ENCODE results near the gene CRB3.

The CRB3 gene

GRCh38 chr19:6440905-6441304 lies 23.2 kb upstream of the CRB3 start:
- Histone ChIP-seq H3K27me3 (ENCODE audit: insufficient read depth, insufficient read length) (no peaks in the 10 kb centered on the region), H3K9me3 (ENCODE audit: insufficient read depth, low read length) (0 out of 2 replicates have a peak, but pooled peaks cover 3% of the 10 kb centered on the region), H3K9ac (ENCODE audit: insufficient read length, low read depth) (no peak overlapping the region), H3K4me1 (ENCODE audit: insufficient read depth, insufficient read length) (no peaks in the 10 kb centered on the region), H3K4me3 (ENCODE audit: insufficient read length, low read depth) (no peak overlapping the region), H3K36me3 (ENCODE audit: insufficient read depth, insufficient read length, low read length) (no peaks in the 10 kb centered on the region)
- no peak for DNase-seq (ENCODE audit: low read depth, low spot score)
- no peak for TF ChIP-seq SUZ12 (IDR thresholded peaks at IDR 0.05; ENCODE audit: extremely low read depth, insufficient read depth, insufficient read length)
- no peak for TF ChIP-seq ZNF274 (IDR thresholded peaks at IDR 0.05; ENCODE audit: low read depth, low read length)
- no peak for TF ChIP-seq YY1 (IDR thresholded peaks at IDR 0.05; ENCODE audit: insufficient read depth, insufficient read length)

GRCh38 chr19:6442087-6442688 lies 21.9 kb upstream of the CRB3 start:
- H3K4me1 ChIP-seq (ENCODE audit: insufficient read depth, insufficient read length), result no peaks in the 10 kb centered on the region
- H3K4me3 ChIP-seq (ENCODE audit: insufficient read length, low read depth), result no peak overlapping the region
- 0 out of 2 replicates have a peak, but pooled peaks cover 3% of the 10 kb centered on the region for H3K9me3 ChIP-seq (ENCODE audit: insufficient read depth, low read length)
- no peaks in the 10 kb centered on the region for H3K36me3 ChIP-seq (ENCODE audit: insufficient read depth, insufficient read length, low read length)
- H3K27me3 ChIP-seq (ENCODE audit: insufficient read depth, insufficient read length), result no peaks in the 10 kb centered on the region
- TF ChIP-seq SUZ12 (IDR thresholded peaks at IDR 0.05; ENCODE audit: extremely low read depth, insufficient read depth, insufficient read length) (no peak), ZNF274 (IDR thresholded peaks at IDR 0.05; ENCODE audit: low read depth, low read length) (no peak), YY1 (IDR thresholded peaks at IDR 0.05; ENCODE audit: insufficient read depth, insufficient read length) (no peak)
- H3K9ac ChIP-seq (ENCODE audit: insufficient read length, low read depth), result no peak overlapping the region
- DNase-seq (ENCODE audit: low read depth, low spot score), result no peak

- DNase-seq (ENCODE audit: low read depth, low spot score), result no peak
- Histone ChIP-seq H3K27me3 (ENCODE audit: insufficient read depth, insufficient read length) (no peaks in the 10 kb centered on the region), H3K9me3 (ENCODE audit: insufficient read depth, low read length) (0 out of 2 replicates have a peak, but pooled peaks cover 3% of the 10 kb centered on the region), H3K9ac (ENCODE audit: insufficient read length, low read depth) (no peak overlapping the region), H3K36me3 (ENCODE audit: insufficient read depth, insufficient read length, low read length) (no peaks in the 10 kb centered on the region), H3K4me3 (ENCODE audit: insufficient read length, low read depth) (no peak overlapping the region), H3K4me1 (ENCODE audit: insufficient read depth, insufficient read length) (no peaks in the 10 kb centered on the region)
- TF ChIP-seq YY1 (IDR thresholded peaks at IDR 0.05; ENCODE audit: insufficient read depth, insufficient read length) (no peak), SUZ12 (IDR thresholded peaks at IDR 0.05; ENCODE audit: extremely low read depth, insufficient read depth, insufficient read length) (no peak), ZNF274 (IDR thresholded peaks at IDR 0.05; ENCODE audit: low read depth, low read length) (no peak)
These were observed 20.1 kb upstream of the CRB3 start for GRCh38 chr19:6443986-6444385.

GRCh38 chr19:6446452-6446851 lies 17.6 kb upstream of the CRB3 start:
- DNase-seq (ENCODE audit: low read depth, low spot score), result no peak
- H3K36me3 ChIP-seq (ENCODE audit: insufficient read depth, insufficient read length, low read length), result peaks cover 4% of the 10 kb centered on the region
- TF ChIP-seq SUZ12 (IDR thresholded peaks at IDR 0.05; ENCODE audit: extremely low read depth, insufficient read depth, insufficient read length), result no peak
- TF ChIP-seq ZNF274 (IDR thresholded peaks at IDR 0.05; ENCODE audit: low read depth, low read length), result no peak
- no peak for TF ChIP-seq YY1 (IDR thresholded peaks at IDR 0.05; ENCODE audit: insufficient read depth, insufficient read length)
- H3K4me3 ChIP-seq (ENCODE audit: insufficient read length, low read depth), result no peak overlapping the region
- no peak overlapping the region for H3K9ac ChIP-seq (ENCODE audit: insufficient read length, low read depth)
- no peaks in the 10 kb centered on the region for H3K27me3 ChIP-seq (ENCODE audit: insufficient read depth, insufficient read length)
- H3K9me3 ChIP-seq (ENCODE audit: insufficient read depth, low read length), result 0 out of 2 replicates have a peak, but pooled peaks cover 3% of the 10 kb centered on the region
- no peaks in the 10 kb centered on the region for H3K4me1 ChIP-seq (ENCODE audit: insufficient read depth, insufficient read length)

GRCh38 chr19:6448045-6448444 lies 16.0 kb upstream of the CRB3 start:
- DNase-seq (ENCODE audit: low read depth, low spot score), result no peak
- no peaks in the 10 kb centered on the region for H3K27me3 ChIP-seq (ENCODE audit: insufficient read depth, insufficient read length)
- TF ChIP-seq SUZ12 (IDR thresholded peaks at IDR 0.05; ENCODE audit: extremely low read depth, insufficient read depth, insufficient read length) (no peak), YY1 (IDR thresholded peaks at IDR 0.05; ENCODE audit: insufficient read depth, insufficient read length) (no peak), ZNF274 (IDR thresholded peaks at IDR 0.05; ENCODE audit: low read depth, low read length) (no peak)
- no peak overlapping the region for H3K9ac ChIP-seq (ENCODE audit: insufficient read length, low read depth)
- H3K36me3 ChIP-seq (ENCODE audit: insufficient read depth, insufficient read length, low read length), result peaks cover 9% of the 10 kb centered on the region
- H3K4me1 ChIP-seq (ENCODE audit: insufficient read depth, insufficient read length), result no peaks in the 10 kb centered on the region
- H3K4me3 ChIP-seq (ENCODE audit: insufficient read length, low read depth), result no peak overlapping the region
- H3K9me3 ChIP-seq (ENCODE audit: insufficient read depth, low read length), result 0 out of 2 replicates have a peak, but pooled peaks cover 3% of the 10 kb centered on the region

- no peak for DNase-seq (ENCODE audit: low read depth, low spot score)
- TF ChIP-seq YY1 (IDR thresholded peaks at IDR 0.05; ENCODE audit: insufficient read depth, insufficient read length) (no peak), SUZ12 (IDR thresholded peaks at IDR 0.05; ENCODE audit: extremely low read depth, insufficient read depth, insufficient read length) (no peak), ZNF274 (IDR thresholded peaks at IDR 0.05; ENCODE audit: low read depth, low read length) (no peak)
- Histone ChIP-seq H3K9me3 (ENCODE audit: insufficient read depth, low read length) (peaks cover 23% of the 10 kb centered on the region), H3K9ac (ENCODE audit: insufficient read length, low read depth) (no peak overlapping the region), H3K4me3 (ENCODE audit: insufficient read length, low read depth) (no peak overlapping the region), H3K27me3 (ENCODE audit: insufficient read depth, insufficient read length) (no peaks in the 10 kb centered on the region), H3K36me3 (ENCODE audit: insufficient read depth, insufficient read length, low read length) (peaks cover 27% of the 10 kb centered on the region), H3K4me1 (ENCODE audit: insufficient read depth, insufficient read length) (no peaks in the 10 kb centered on the region)
These were observed 13.9 kb upstream of the CRB3 start for GRCh38 chr19:6450166-6450565.

GRCh38 chr19:6451583-6452222 lies 12.4 kb upstream of the CRB3 start:
- Histone ChIP-seq H3K4me3 (ENCODE audit: insufficient read length, low read depth) (no peak overlapping the region), H3K9ac (ENCODE audit: insufficient read length, low read depth) (no peak overlapping the region), H3K4me1 (ENCODE audit: insufficient read depth, insufficient read length) (no peaks in the 10 kb centered on the region), H3K27me3 (ENCODE audit: insufficient read depth, insufficient read length) (no peaks in the 10 kb centered on the region), H3K9me3 (ENCODE audit: insufficient read depth, low read length) (peaks cover 23% of the 10 kb centered on the region), H3K36me3 (ENCODE audit: insufficient read depth, insufficient read length, low read length) (peaks cover 38% of the 10 kb centered on the region)
- TF ChIP-seq SUZ12 (IDR thresholded peaks at IDR 0.05; ENCODE audit: extremely low read depth, insufficient read depth, insufficient read length) (no peak), ZNF274 (IDR thresholded peaks at IDR 0.05; ENCODE audit: low read depth, low read length) (no peak), YY1 (IDR thresholded peaks at IDR 0.05; ENCODE audit: insufficient read depth, insufficient read length) (no peak)
- no peak for DNase-seq (ENCODE audit: low read depth, low spot score)
